Loucy (cell line): ENCODE results near the gene PLCZ1.

ENCODE experiments used
- CTCF ChIP-seq: fragments of 200-600 bp; sonication (generic); conservative IDR thresholded peaks from 2 replicates; pipeline ENCODE4 v1.5.1; 2014; ENCODE audit warnings: mild to moderate bottlenecking, antibody characterized with exemption, low read length
- EZH2phosphoT487 ChIP-seq: fragments of 200-600 bp; IDR thresholded peaks from 2 replicates; pipeline ENCODE4 v1.6.1; 2018; ENCODE audit warnings: antibody characterized with exemption, mild to moderate bottlenecking, moderate library complexity, borderline replicate concordance

GRCh38 chr12:18751866-18752265, 14.1 kb upstream of the PLCZ1 start:
- TF ChIP-seq CTCF, result no peak
- no peak for TF ChIP-seq EZH2phosphoT487
